ENCODE results near the gene CLEC10A. TPM values are rescaled to one million over a fixed set of nuclear protein-coding genes. Genes with fewer than 3 reads are reported as not detected.

The CLEC10A gene
- total and polyA plus RNA-seq, 11 donors = 1.5 to 30.1 (median 2.7) TPM

DNA sequence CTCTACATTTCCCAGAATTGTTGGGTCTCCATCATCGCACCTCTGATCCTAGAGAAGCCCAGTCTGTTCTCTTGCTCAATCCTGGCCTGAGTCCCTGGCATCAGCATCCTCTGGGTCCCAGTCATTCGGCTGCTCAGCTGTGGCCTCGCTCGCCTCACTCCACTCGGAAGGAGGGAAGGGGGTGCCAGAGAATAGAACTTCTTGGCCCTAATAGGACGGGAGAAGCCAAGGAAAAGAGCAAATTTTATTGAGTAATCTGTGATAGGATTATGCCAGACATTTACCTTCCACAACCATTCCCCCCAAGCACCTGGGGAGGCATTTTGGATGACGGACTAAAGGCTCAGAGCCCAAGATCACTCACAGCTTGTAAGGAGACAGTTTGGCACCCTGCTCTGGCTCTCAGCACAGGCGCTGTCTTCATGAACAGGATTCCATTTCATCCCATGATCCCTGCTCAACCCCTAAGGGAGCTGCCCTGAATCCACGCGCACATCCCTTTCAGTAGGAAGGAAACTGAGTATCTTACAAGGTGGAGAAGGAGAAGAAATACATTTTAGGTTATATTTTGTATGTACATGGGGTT lies 498 bp upstream of the CLEC10A start:
- DNase-seq (peak in 3 of 5 donors; percentile 36 to 69 (median 61)), ATAC-seq (peak; percentile 42 to 87 (median 72))
- Histone ChIP-seq H3K27me3 (no peaks in the 10 kb centered on the region), H3K4me1 (peaks cover 0 to 39% (median 0%) of the 10 kb centered on the region in 12 donors), H3K4me3 (peak overlapping the region in 1 of 12 donors; percentile 47), H3K9me3 (peaks cover 0 to 3% (median 0%) of the 10 kb centered on the region in 12 donors), H3K36me3 (no peaks in the 10 kb centered on the region), H3K27ac (peak overlapping the region in 5 of 12 donors; percentile 24 to 63 (median 34))
- 57 to 65% (median 64%) methylated on average over 10 of the region's 10 CpGs for WGBS, 4 donors
- intact Hi-C loops (cut with DNase I) = no loop called here
- no peak for TF ChIP-seq POLR2A (IDR thresholded peaks at IDR 0.05)
- TF ChIP-seq, protein P1, sequence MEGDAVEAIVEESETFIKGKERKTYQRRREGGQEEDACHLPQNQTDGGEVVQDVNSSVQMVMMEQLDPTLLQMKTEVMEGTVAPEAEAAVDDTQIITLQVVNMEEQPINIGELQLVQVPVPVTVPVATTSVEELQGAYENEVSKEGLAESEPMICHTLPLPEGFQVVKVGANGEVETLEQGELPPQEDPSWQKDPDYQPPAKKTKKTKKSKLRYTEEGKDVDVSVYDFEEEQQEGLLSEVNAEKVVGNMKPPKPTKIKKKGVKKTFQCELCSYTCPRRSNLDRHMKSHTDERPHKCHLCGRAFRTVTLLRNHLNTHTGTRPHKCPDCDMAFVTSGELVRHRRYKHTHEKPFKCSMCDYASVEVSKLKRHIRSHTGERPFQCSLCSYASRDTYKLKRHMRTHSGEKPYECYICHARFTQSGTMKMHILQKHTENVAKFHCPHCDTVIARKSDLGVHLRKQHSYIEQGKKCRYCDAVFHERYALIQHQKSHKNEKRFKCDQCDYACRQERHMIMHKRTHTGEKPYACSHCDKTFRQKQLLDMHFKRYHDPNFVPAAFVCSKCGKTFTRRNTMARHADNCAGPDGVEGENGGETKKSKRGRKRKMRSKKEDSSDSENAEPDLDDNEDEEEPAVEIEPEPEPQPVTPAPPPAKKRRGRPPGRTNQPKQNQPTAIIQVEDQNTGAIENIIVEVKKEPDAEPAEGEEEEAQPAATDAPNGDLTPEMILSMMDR (IDR thresholded peaks at IDR 0.05) = no peak

GRCh38 chr17:7078711-7079110 lies 1.3 kb downstream of the CLEC10A start:
- H3K4me1 ChIP-seq = peaks cover 0 to 32% (median 0%) of the 10 kb centered on the region in 12 donors
- no peak for DNase-seq
- peaks cover 0 to 3% (median 0%) of the 10 kb centered on the region in 12 donors for H3K9me3 ChIP-seq
- ATAC-seq = no peak
- intact Hi-C loops (cut with DNase I) = no loop called here
- H3K36me3 ChIP-seq = no peaks in the 10 kb centered on the region
- WGBS, 4 donors = 88 to 91% (median 91%) methylated on average over 10 of the region's 10 CpGs
- no peaks in the 10 kb centered on the region for H3K27me3 ChIP-seq
- H3K27ac ChIP-seq = no peak overlapping the region
- TF ChIP-seq POLR2A (IDR thresholded peaks at IDR 0.05) = no peak
- TF ChIP-seq, protein P1 (IDR thresholded peaks at IDR 0.05) = no peak
- peak overlapping the region in 3 of 12 donors; percentile 7 to 47 (median 35) for H3K4me3 ChIP-seq

DNA sequence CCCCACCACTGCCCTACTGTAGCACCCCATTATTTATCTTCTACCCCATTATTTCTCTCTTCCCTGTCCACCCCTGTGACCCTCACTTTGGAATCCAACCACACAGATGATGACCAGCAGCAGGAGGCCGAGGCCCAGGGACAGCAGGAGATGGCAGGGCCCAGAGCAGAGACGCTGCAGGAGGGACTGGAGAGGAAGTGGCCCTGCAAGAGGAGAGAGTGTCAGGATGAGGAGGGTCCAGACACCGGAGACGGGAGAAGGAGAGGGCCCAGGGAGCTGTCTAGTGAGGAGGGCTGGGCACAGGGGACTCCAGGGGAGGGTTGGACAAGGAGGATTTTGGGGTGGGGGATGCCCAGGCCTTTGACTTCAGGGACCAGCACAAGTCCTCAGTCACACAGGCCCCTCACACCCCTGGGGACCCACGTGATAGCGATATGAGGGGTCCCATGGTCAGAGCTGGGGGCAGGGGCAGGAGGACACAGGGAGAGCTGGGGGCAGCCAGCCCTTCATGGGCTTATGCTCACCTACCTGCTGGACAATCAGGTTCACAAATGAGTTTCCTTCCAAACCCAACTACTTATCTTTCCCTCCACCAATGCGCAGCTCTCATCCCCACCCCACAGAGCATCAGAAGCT lies 2.0 kb downstream of the CLEC10A start:
- TF ChIP-seq POLR2A (IDR thresholded peaks at IDR 0.05) = no peak
- TF ChIP-seq, protein P1 (IDR thresholded peaks at IDR 0.05) = no peak
- Histone ChIP-seq H3K9me3 (peaks cover 0 to 3% (median 0%) of the 10 kb centered on the region in 12 donors), H3K4me1 (peaks cover 0 to 27% (median 0%) of the 10 kb centered on the region in 12 donors), H3K27ac (no peak overlapping the region), H3K36me3 (no peaks in the 10 kb centered on the region), H3K4me3 (peak overlapping the region in 2 of 12 donors; percentile 35 to 47), H3K27me3 (no peaks in the 10 kb centered on the region)
- WGBS, 4 donors = 81 to 85% (median 83%) methylated on average over 7 of the region's 7 CpGs
- DNase-seq (no peak), ATAC-seq (no peak)
- intact Hi-C loops (cut with DNase I) = no loop called here

DNA sequence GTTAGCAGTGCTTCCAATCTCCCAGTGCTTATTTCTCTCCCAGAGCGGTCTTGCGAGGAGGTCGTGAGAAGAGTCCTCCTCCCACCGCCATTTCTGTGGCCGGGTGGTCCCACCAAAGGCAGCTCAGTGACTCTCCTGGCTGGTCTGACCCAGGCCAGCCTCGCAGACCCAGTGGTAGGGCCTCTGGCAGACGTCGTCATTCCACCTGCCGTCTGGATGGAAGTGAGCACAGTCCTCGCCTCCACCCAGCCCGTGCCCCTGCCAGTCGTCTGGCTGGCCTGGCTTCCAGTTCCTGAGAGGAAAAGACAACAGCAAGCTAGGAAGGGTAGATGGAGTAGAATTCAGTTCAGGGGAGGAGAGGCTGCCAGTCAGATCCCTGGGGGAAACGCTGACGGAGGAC lies 5.1 kb downstream of the CLEC10A start:
- intact Hi-C loops (cut with DNase I) = no loop called here
- Histone ChIP-seq H3K9me3 (no peaks in the 10 kb centered on the region), H3K4me1 (no peaks in the 10 kb centered on the region), H3K27ac (no peak overlapping the region), H3K4me3 (no peak overlapping the region), H3K27me3 (no peaks in the 10 kb centered on the region), H3K36me3 (no peaks in the 10 kb centered on the region)
- 73 to 82% (median 80%) methylated on average over 14 of the region's 14 CpGs for WGBS, 4 donors
- no peak for TF ChIP-seq POLR2A (IDR thresholded peaks at IDR 0.05)
- TF ChIP-seq, protein P1 (IDR thresholded peaks at IDR 0.05) = no peak
- ATAC-seq = no peak
- DNase-seq = no peak
